Mesendoderm (in vitro differentiated cells): ENCODE results near the gene RANBP10.

Experiments used
- DNase-seq: peaks from one replicate; pipeline ENCODE4 v3.0.0; 2013
- H2AK5ac ChIP-seq: 2 replicates; pipeline ENCODE4 v1.6.1; 2013; ENCODE audit warnings: low read length, inconsistent platforms
- H2BK120ac ChIP-seq: 2 replicates; pipeline ENCODE4 v1.6.1; 2013; ENCODE audit warnings: low read depth, mild to moderate bottlenecking, low read length, moderate library complexity, mixed read lengths
- H2BK15ac ChIP-seq: replicated peaks from 2 replicates; pipeline ENCODE4 v1.6.1; 2013; ENCODE audit warnings: low read depth, mild to moderate bottlenecking, moderate library complexity
- H2BK5ac ChIP-seq: 2 replicates; pipeline ENCODE4 v1.6.1; 2013; ENCODE audit warnings: low read length, inconsistent platforms
- H3K18ac ChIP-seq: 2 replicates; pipeline ENCODE4 v1.6.1; 2013; ENCODE audit warnings: mild to moderate bottlenecking, low read length, mixed read lengths
- H3K23ac ChIP-seq: one replicate; pipeline ENCODE4 v1.6.1; 2013; ENCODE audit warnings: low read length
- H3K27ac ChIP-seq: 2 replicates; pipeline ENCODE4 v1.5.1; 2013; ENCODE audit warnings: low read depth, mild to moderate bottlenecking, inconsistent platforms, low read length, moderate library complexity
- H3K27me3 ChIP-seq: 2 replicates; pipeline ENCODE4 v1.6.1; 2013; ENCODE audit warnings: low read length, control low read depth, mild to moderate bottlenecking, inconsistent platforms; ENCODE audit not compliant: insufficient read depth, poor library complexity
- H3K36me3 ChIP-seq: 2 replicates; pipeline ENCODE4 v1.6.1; 2013; ENCODE audit warnings: low read length, inconsistent platforms; ENCODE audit not compliant: control insufficient read depth, insufficient read depth
- H3K4ac ChIP-seq: one replicate; pipeline ENCODE4 v1.6.1; 2013; ENCODE audit warnings: low read depth, mild to moderate bottlenecking, low read length, moderate library complexity
- H3K4me1 ChIP-seq: 2 replicates; pipeline ENCODE4 v1.6.1; 2013; ENCODE audit warnings: low read depth, low read length, inconsistent platforms; ENCODE audit not compliant: control insufficient read depth
- H3K4me2 ChIP-seq: 2 replicates; pipeline ENCODE4 v1.6.1; 2013; ENCODE audit warnings: low read length
- H3K4me3 ChIP-seq: 2 replicates; pipeline ENCODE4 v1.5.1; 2013; ENCODE audit warnings: mild to moderate bottlenecking, low read length
- H3K56ac ChIP-seq: one replicate; pipeline ENCODE4 v1.6.1; 2013; ENCODE audit warnings: low read length
- H3K79me1 ChIP-seq: 2 replicates; pipeline ENCODE4 v1.6.1; 2013; ENCODE audit warnings: low read length, inconsistent platforms
- H3K79me2 ChIP-seq: 2 replicates; pipeline ENCODE4 v1.6.1; 2013; ENCODE audit warnings: mild to moderate bottlenecking, low read length; ENCODE audit not compliant: control insufficient read depth, insufficient read depth
- H3K9ac ChIP-seq: 2 replicates; pipeline ENCODE4 v1.6.1; 2013; ENCODE audit warnings: low read length, inconsistent platforms
- H4K5ac ChIP-seq: one replicate; pipeline ENCODE4 v1.6.1; 2013; ENCODE audit warnings: low read length
- H4K8ac ChIP-seq: one replicate; pipeline ENCODE4 v1.6.1; 2013; ENCODE audit warnings: low read depth, mild to moderate bottlenecking, control low read depth, low read length, moderate library complexity
- WGBS: extraction: QIAGEN DNeasy Blood & Tissue Kit; methylation state at CpG from one replicate; pipeline ENCODE4 v1.1.7; 2013; ENCODE audit warnings: low lambda C conversion rate, missing lambda C conversion rate; ENCODE audit not compliant: insufficient coverage; ENCODE audit errors: extremely low coverage; 5-methylcytosine and 5-hydroxymethylcytosine counted together

RANBP10 gene

GRCh38 chr16:67714522-67714921, 91.8 kb downstream of the RANBP10 start:
- H3K36me3 ChIP-seq, result no peaks in the 10 kb centered on the region
- WGBS, result no CpG with 5 or more reads among the region's 1 CpG
- H3K27ac ChIP-seq, result no peak overlapping the region
- no peak overlapping the region for H4K8ac ChIP-seq
- H3K4me3 ChIP-seq, result no peak overlapping the region
- peaks cover 16% of the 10 kb centered on the region for H3K79me1 ChIP-seq
- H3K4me1 ChIP-seq, result peaks cover 3% of the 10 kb centered on the region
- no peak overlapping the region for H2AK5ac ChIP-seq
- no peak overlapping the region for H3K9ac ChIP-seq
- no peaks in the 10 kb centered on the region for H3K27me3 ChIP-seq
- H3K56ac ChIP-seq, result no peak overlapping the region
- DNase-seq, result no peak
- no peak overlapping the region for H3K4ac ChIP-seq
- no peak overlapping the region for H3K18ac ChIP-seq
- no peak overlapping the region for H3K23ac ChIP-seq
- H3K4me2 ChIP-seq, result no peak overlapping the region
- no peak overlapping the region for H2BK5ac ChIP-seq
- H2BK15ac ChIP-seq, result no peak overlapping the region
- no peak overlapping the region for H2BK120ac ChIP-seq
- no peak overlapping the region for H4K5ac ChIP-seq
- peaks cover 26% of the 10 kb centered on the region for H3K79me2 ChIP-seq

GRCh38 chr16:67713647-67714273, 92.6 kb downstream of the RANBP10 start:
- Histone ChIP-seq H3K18ac (no peak overlapping the region), H2BK120ac (no peak overlapping the region), H3K79me1 (peaks cover 16% of the 10 kb centered on the region), H4K5ac (no peak overlapping the region), H3K4me1 (peaks cover 3% of the 10 kb centered on the region), H3K9ac (no peak overlapping the region), H3K56ac (no peak overlapping the region), H2BK15ac (no peak overlapping the region), H2AK5ac (no peak overlapping the region), H3K36me3 (no peaks in the 10 kb centered on the region), H2BK5ac (no peak overlapping the region), H3K27me3 (no peaks in the 10 kb centered on the region), H3K79me2 (peaks cover 26% of the 10 kb centered on the region), H3K27ac (no peak overlapping the region), H3K4me2 (no peak overlapping the region), H3K4me3 (no peak overlapping the region), H4K8ac (no peak overlapping the region), H3K4ac (no peak overlapping the region), H3K23ac (no peak overlapping the region)
- no CpG with 5 or more reads among the region's 5 CpGs for WGBS
- peak; percentile 54 for DNase-seq

- Histone ChIP-seq H3K56ac (no peak overlapping the region), H3K23ac (no peak overlapping the region), H2BK5ac (no peak overlapping the region), H3K4ac (no peak overlapping the region), H3K18ac (no peak overlapping the region), H3K4me1 (peaks cover 3% of the 10 kb centered on the region), H3K9ac (no peak overlapping the region), H3K27me3 (no peaks in the 10 kb centered on the region), H3K79me1 (peaks cover 8% of the 10 kb centered on the region), H4K5ac (no peak overlapping the region), H2AK5ac (no peak overlapping the region), H3K79me2 (peaks cover 18% of the 10 kb centered on the region), H3K4me2 (no peak overlapping the region), H3K4me3 (no peak overlapping the region), H4K8ac (no peak overlapping the region), H2BK120ac (no peak overlapping the region), H2BK15ac (no peak overlapping the region), H3K36me3 (no peaks in the 10 kb centered on the region), H3K27ac (no peak overlapping the region)
- no CpG with 5 or more reads among the region's 6 CpGs for WGBS
- no peak for DNase-seq
Observed at GRCh38 chr16:67710607-67711006, 95.8 kb downstream of the RANBP10 start.

- H4K8ac ChIP-seq, result no peak overlapping the region
- no peak overlapping the region for H3K56ac ChIP-seq
- DNase-seq, result no peak
- H2BK15ac ChIP-seq, result no peak overlapping the region
- H4K5ac ChIP-seq, result no peak overlapping the region
- no peak overlapping the region for H3K18ac ChIP-seq
- peaks cover 10% of the 10 kb centered on the region for H3K79me1 ChIP-seq
- WGBS, result no CpG with 5 or more reads among the region's 1 CpG
- H3K4me3 ChIP-seq, result no peak overlapping the region
- H3K4me1 ChIP-seq, result peaks cover 3% of the 10 kb centered on the region
- no peak overlapping the region for H3K4ac ChIP-seq
- H3K9ac ChIP-seq, result no peak overlapping the region
- H3K27ac ChIP-seq, result no peak overlapping the region
- no peak overlapping the region for H2BK120ac ChIP-seq
- no peak overlapping the region for H3K23ac ChIP-seq
- no peak overlapping the region for H2BK5ac ChIP-seq
- H3K79me2 ChIP-seq, result peaks cover 15% of the 10 kb centered on the region
- no peaks in the 10 kb centered on the region for H3K27me3 ChIP-seq
- no peaks in the 10 kb centered on the region for H3K36me3 ChIP-seq
- H3K4me2 ChIP-seq, result no peak overlapping the region
- H2AK5ac ChIP-seq, result no peak overlapping the region
Observed at GRCh38 chr16:67709050-67709449, 97.3 kb downstream of the RANBP10 start.

GRCh38 chr16:67708368-67708771, 98.0 kb downstream of the RANBP10 start:
- Histone ChIP-seq H2BK15ac (no peak overlapping the region), H3K4me3 (no peak overlapping the region)

GRCh38 chr16:67707790-67708189, 98.6 kb downstream of the RANBP10 start:
- Histone ChIP-seq H3K56ac (no peak overlapping the region), H3K18ac (no peak overlapping the region), H3K4me3 (no peak overlapping the region), H3K4me1 (no peaks in the 10 kb centered on the region), H2BK15ac (no peak overlapping the region), H3K23ac (no peak overlapping the region), H3K4me2 (no peak overlapping the region), H3K27me3 (no peaks in the 10 kb centered on the region), H4K5ac (no peak overlapping the region), H3K79me1 (peaks cover 5% of the 10 kb centered on the region), H3K36me3 (no peaks in the 10 kb centered on the region), H3K79me2 (peaks cover 11% of the 10 kb centered on the region), H2BK5ac (no peak overlapping the region), H3K27ac (no peak overlapping the region), H2AK5ac (no peak overlapping the region), H3K9ac (no peak overlapping the region), H3K4ac (no peak overlapping the region), H2BK120ac (no peak overlapping the region), H4K8ac (no peak overlapping the region)
- no CpG with 5 or more reads among the region's 5 CpGs for WGBS
- DNase-seq, result no peak

More at GRCh38 chr16:67708368-67708771, 98.0 kb downstream of the RANBP10 start:
- DNase-seq, result no peak
- H3K4ac ChIP-seq, result no peak overlapping the region
- no peak overlapping the region for H4K8ac ChIP-seq
- no peak overlapping the region for H3K18ac ChIP-seq
- no peak overlapping the region for H3K4me2 ChIP-seq
- no peaks in the 10 kb centered on the region for H3K27me3 ChIP-seq
- H2AK5ac ChIP-seq, result no peak overlapping the region
- H3K79me2 ChIP-seq, result peaks cover 15% of the 10 kb centered on the region
- no peaks in the 10 kb centered on the region for H3K36me3 ChIP-seq
- WGBS, result no CpG with 5 or more reads among the region's 2 CpGs
- no peak overlapping the region for H4K5ac ChIP-seq
- no peak overlapping the region for H3K27ac ChIP-seq
- no peak overlapping the region for H3K9ac ChIP-seq
- H2BK120ac ChIP-seq, result no peak overlapping the region
- H3K23ac ChIP-seq, result no peak overlapping the region
- no peaks in the 10 kb centered on the region for H3K4me1 ChIP-seq
- peaks cover 8% of the 10 kb centered on the region for H3K79me1 ChIP-seq
- no peak overlapping the region for H3K56ac ChIP-seq
- H2BK5ac ChIP-seq, result no peak overlapping the region
